Subcutaneous abdominal adipose tissue (tissue), 5 donors: ENCODE results near the gene CXCL5.
"Not testable (repeated sequence)": the region's sequence is repeated elsewhere in the genome, so short reads cannot be mapped to it uniquely, and the experiment has no call there.

Experiments used
- H3K27ac ChIP-seq: one replicate; pipeline ENCODE4 v1.7.0; 2013; ENCODE audit warnings: low read depth, mild to moderate bottlenecking, inconsistent platforms, low read length, moderate library complexity
- H3K27me3 ChIP-seq, 5 donors: one replicate each; pipeline ENCODE4 v1.7.0; 2013; ENCODE audit warnings: low read length in 5 of 5, inconsistent platforms in 1 of 5; ENCODE audit not compliant: control insufficient read depth in 5 of 5, insufficient read depth in 4 of 5
- H3K36me3 ChIP-seq, 5 donors: one replicate each; pipeline ENCODE4 v1.7.0; 2013; ENCODE audit warnings: low read length in 5 of 5; ENCODE audit not compliant: control insufficient read depth in 5 of 5, insufficient read depth in 5 of 5
- H3K4me1 ChIP-seq, 5 donors: one replicate each; pipeline ENCODE4 v1.7.0; 2013; ENCODE audit warnings: low read length in 5 of 5, mild to moderate bottlenecking in 3 of 5, moderate library complexity in 1 of 5; ENCODE audit not compliant: control insufficient read depth in 5 of 5, insufficient read depth in 5 of 5
- H3K4me3 ChIP-seq, 5 donors: one replicate each; pipeline ENCODE4 v1.7.0; 2013; ENCODE audit warnings: low read length in 5 of 5, low read depth in 1 of 5
- H3K9ac ChIP-seq, 5 donors: one replicate each; pipeline ENCODE4 v1.7.0; 2013; ENCODE audit warnings: low read length in 5 of 5, mild to moderate bottlenecking in 4 of 5, moderate library complexity in 3 of 5
- H3K9me3 ChIP-seq, 5 donors: one replicate each; pipeline ENCODE4 v1.7.0; 2013; ENCODE audit warnings: low read length in 5 of 5; ENCODE audit not compliant: control insufficient read depth in 5 of 5
- donor health status: healthy.
- donor health status: healthy.
- donor health status: healthy.
- donor health status: healthy.
- donor health status: healthy.

CXCL5 gene

GRCh38 chr4:74000301-74000700 lies 1.8 kb upstream of the CXCL5 start:
- H3K27me3 ChIP-seq, result peaks cover 5 to 10% (median 7%) of the 10 kb centered on the region in 5 donors
- peaks cover 0 to 8% (median 8%) of the 10 kb centered on the region in 5 donors for H3K4me1 ChIP-seq
- H3K36me3 ChIP-seq, result no peaks in the 10 kb centered on the region
- H3K27ac ChIP-seq, result no peak overlapping the region
- H3K9me3 ChIP-seq, result no peaks in the 10 kb centered on the region
- H3K4me3 ChIP-seq, result no peak overlapping the region
- H3K9ac ChIP-seq, result no peak overlapping the region

DNA sequence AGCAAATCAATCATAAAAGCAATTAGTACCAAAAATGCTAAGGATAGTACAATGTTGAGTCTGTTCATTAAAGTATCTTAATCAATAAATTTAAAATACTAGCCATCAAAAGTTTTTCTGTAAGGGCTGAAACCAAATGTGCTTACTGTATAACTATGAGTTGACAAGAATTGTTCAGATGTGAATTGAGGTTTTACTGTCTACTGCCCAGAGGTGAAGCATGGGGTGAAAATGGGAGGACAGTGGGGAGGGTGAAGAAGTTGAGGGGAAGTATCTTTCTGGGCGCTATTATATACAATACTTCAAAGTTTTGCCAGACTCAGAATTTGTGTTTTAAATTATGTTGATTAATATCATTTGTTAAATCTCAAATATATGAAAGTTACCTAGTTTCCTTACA lies 6.4 kb downstream of the CXCL5 start:
- Histone ChIP-seq H3K4me1 (no peaks in the 10 kb centered on the region), H3K4me3 (no peak overlapping the region), H3K36me3 (no peaks in the 10 kb centered on the region), H3K9me3 (no peaks in the 10 kb centered on the region), H3K27ac (no peak overlapping the region), H3K9ac (no peak overlapping the region), H3K27me3 (peaks cover 0 to 5% (median 0%) of the 10 kb centered on the region in 5 donors)

DNA sequence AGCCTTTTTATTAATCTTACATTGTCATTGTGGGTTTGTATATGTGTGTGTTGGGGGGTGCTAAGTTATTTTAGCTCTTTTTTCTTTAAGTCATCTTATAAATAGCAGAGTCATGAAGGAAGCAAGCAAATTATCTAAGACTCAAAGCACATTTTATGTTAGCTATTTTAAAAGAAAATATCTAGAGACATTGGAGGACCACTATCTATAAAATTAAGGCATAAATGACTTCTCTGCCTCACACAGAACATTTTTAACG lies 6.8 kb downstream of the CXCL5 start:
- Histone ChIP-seq H3K4me1 (no peaks in the 10 kb centered on the region), H3K4me3 (no peak overlapping the region), H3K9ac (no peak overlapping the region), H3K36me3 (no peaks in the 10 kb centered on the region), H3K27ac (no peak overlapping the region), H3K27me3 (peaks cover 0 to 5% (median 0%) of the 10 kb centered on the region in 5 donors), H3K9me3 (no peaks in the 10 kb centered on the region)

DNA sequence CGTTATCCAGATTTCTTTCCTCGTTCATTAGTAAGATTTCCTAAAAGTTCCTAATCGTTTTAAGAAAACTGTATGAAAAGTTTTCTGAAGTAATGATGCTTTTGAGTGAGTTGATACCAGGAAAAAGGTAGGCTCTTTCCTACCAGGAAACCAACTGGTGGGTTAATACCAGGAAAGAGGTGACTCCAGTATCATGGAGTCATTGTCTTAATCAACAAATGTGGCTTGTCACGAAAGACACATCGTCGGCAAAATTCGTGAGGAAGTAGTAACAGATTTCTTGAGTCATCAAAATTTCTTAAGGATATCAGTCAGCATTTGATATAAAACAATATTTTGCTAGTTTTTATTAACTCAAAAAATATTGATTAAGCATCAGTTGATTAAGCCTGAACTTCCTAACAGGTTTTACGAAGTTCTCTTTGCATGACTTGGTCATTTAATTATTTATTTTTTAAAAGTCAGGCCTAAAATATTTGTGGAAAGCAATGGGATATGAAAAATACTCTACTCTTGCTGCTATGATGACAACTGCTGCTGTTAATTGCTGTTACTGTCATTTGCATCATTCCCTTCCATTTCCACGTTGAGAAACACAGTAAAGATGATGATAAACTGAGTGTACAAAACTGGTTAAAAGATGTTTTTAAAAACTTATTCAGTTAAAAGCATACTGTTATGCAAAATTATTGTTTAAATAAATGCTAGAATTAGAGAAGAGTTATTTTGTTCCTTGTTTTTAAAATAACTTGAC lies 7.3 kb downstream of the CXCL5 start:
- Histone ChIP-seq H3K9me3 (no peaks in the 10 kb centered on the region), H3K4me3 (no peak overlapping the region), H3K27me3 (peaks cover 0 to 5% (median 0%) of the 10 kb centered on the region in 5 donors)

GRCh38 chr4:73989928-73990327 lies 8.5 kb downstream of the CXCL5 start:
- Histone ChIP-seq H3K4me1 (no peaks in the 10 kb centered on the region), H3K4me3 (no peak overlapping the region), H3K36me3 (no peaks in the 10 kb centered on the region), H3K9ac (no peak overlapping the region), H3K9me3 (no peaks in the 10 kb centered on the region), H3K27me3 (peaks cover 0 to 5% (median 0%) of the 10 kb centered on the region in 5 donors), H3K27ac (no peak overlapping the region)

More for the DNA sequence above, 7.3 kb downstream of the CXCL5 start:
- Histone ChIP-seq H3K36me3 (no peaks in the 10 kb centered on the region), H3K4me1 (no peaks in the 10 kb centered on the region), H3K9ac (no peak overlapping the region), H3K27ac (no peak overlapping the region)

- no peak overlapping the region for H3K27ac ChIP-seq
- peaks cover 0 to 5% (median 0%) of the 10 kb centered on the region in 5 donors for H3K27me3 ChIP-seq
- H3K4me3 ChIP-seq, result no peak overlapping the region
- H3K9me3 ChIP-seq, result no peaks in the 10 kb centered on the region
- H3K4me1 ChIP-seq, result no peaks in the 10 kb centered on the region
- H3K9ac ChIP-seq, result no peak overlapping the region
- H3K36me3 ChIP-seq, result no peaks in the 10 kb centered on the region
Observed at GRCh38 chr4:73989031-73989430, 9.4 kb downstream of the CXCL5 start.

DNA sequence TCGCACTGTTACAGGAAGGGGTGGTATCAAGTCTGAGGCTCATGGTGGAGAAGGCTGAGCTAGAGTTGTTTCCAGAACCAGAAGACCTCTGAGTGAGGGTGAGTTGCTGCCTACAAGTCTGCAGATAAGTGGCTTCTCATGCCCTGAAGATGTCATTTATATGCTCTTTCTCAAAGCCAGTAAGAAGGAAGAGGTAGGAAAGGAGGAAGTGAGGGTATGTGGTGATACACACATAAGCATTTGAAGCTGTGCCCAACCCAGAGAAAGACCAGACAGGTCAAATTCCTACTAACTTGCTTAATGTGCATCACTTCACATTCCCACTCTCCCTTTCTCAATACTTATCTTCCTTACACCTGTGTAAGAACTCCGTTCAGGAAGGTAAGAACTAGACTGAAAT lies 10.4 kb downstream of the CXCL5 start, which contains the start of gene PPBP:
Gene PPBP, minus strand, starts transcription at position 130 of the 400 bp plus-strand sequence. Its CDS starts 87 bp downstream, at position 43.
- Histone ChIP-seq H3K9ac (no peak within 1 kb of the TSS), H3K36me3 (no peaks in the 10 kb centered on the region), H3K4me1 (no peaks in the 10 kb centered on the region), H3K9me3 (no peaks in the 10 kb centered on the region), H3K27ac (no peak within 1 kb of the TSS), H3K4me3 (no peak within 1 kb of the TSS), H3K27me3 (peaks cover 0 to 5% (median 0%) of the 10 kb centered on the region in 5 donors)

GRCh38 chr4:73985528-73985852 lies 13.0 kb downstream of the CXCL5 start:
- no peaks in the 10 kb centered on the region for H3K36me3 ChIP-seq
- H3K27me3 ChIP-seq, result peaks cover 0 to 11% (median 5%) of the 10 kb centered on the region in 5 donors
- H3K9me3 ChIP-seq, result no peaks in the 10 kb centered on the region
- H3K27ac ChIP-seq, result no peak overlapping the region
- no peak overlapping the region for H3K4me3 ChIP-seq
- no peak overlapping the region for H3K9ac ChIP-seq
- peaks cover 0 to 5% (median 4%) of the 10 kb centered on the region in 5 donors for H3K4me1 ChIP-seq

DNA sequence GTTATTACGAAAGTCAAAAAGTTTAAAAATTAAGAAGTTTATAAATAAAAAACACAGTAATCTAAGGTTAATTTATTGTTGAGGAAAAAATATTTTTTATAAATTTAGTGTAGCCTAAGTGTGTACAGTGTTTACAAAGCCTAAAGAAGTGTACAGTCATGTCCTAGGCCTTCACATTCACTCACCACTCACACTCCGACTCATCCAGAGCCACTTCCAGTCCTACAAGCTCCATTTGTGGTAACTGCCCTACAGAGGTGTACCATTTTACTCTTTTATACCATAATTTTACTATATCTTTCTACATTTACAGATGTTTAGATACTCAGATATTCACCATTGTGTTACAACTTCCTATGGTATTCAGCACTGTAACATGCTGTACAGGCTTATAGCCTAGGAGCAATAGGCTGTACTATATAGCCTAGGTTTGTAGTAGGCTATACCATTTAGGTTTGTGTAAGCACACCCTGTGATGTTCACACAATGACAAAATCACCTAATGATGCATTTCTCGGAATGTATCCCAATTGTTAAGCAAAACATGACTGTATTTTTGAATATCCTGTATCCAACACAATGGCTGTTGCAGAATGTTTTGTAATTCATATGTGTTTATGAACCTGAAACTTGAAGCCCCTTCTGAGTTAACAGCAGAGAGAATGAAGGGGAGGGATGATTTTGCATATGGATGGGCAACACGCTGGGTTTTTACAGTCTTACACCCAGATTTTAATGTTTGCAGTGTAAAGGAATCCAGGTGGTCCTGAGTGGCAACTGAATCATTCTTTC lies 13.5 kb downstream of the CXCL5 start:
- Histone ChIP-seq H3K4me3 (no peak overlapping the region), H3K36me3 (no peaks in the 10 kb centered on the region), H3K9ac (no peak overlapping the region), H3K27me3 (peaks cover 0 to 11% (median 5%) of the 10 kb centered on the region in 5 donors), H3K27ac (no peak overlapping the region), H3K4me1 (peaks cover 0 to 5% (median 4%) of the 10 kb centered on the region in 5 donors), H3K9me3 (no peaks in the 10 kb centered on the region)

DNA sequence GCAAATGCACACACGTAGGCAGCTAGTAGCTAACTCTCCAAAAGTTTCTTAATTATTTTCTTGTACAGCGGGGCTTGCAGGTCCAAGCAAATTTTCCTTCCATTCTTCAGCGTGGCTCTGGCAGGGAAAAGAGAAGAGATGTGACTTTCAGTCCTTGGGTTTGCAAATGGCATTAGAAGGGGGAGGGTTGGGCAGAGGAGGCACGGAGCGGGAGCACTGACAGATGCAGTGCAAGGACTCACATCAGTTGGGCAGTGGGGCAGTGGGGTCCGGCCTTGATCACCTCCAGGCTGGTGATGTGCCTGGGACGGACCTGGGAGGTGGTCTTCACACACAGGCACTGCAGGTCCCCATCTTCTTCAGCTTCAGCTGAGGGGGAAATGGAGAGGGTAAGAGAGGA lies 17.3 kb downstream of the CXCL5 start:
- H3K9ac ChIP-seq, H3K4me1 ChIP-seq, H3K9me3 ChIP-seq, H3K27ac ChIP-seq, H3K36me3 ChIP-seq: not testable (repeated sequence)
- Histone ChIP-seq H3K27me3 (peaks cover 0 to 11% (median 3%) of the 10 kb centered on the region in 5 donors), H3K4me3 (peak overlapping the region in 1 of 5 donors; percentile 46)
